ENCODE results near the gene ACBD5. TPM values are rescaled to one million over a fixed set of nuclear protein-coding genes. Genes with fewer than 3 reads are reported as not detected.

Gene ACBD5, protein sequence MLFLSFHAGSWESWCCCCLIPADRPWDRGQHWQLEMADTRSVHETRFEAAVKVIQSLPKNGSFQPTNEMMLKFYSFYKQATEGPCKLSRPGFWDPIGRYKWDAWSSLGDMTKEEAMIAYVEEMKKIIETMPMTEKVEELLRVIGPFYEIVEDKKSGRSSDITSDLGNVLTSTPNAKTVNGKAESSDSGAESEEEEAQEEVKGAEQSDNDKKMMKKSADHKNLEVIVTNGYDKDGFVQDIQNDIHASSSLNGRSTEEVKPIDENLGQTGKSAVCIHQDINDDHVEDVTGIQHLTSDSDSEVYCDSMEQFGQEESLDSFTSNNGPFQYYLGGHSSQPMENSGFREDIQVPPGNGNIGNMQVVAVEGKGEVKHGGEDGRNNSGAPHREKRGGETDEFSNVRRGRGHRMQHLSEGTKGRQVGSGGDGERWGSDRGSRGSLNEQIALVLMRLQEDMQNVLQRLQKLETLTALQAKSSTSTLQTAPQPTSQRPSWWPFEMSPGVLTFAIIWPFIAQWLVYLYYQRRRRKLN
- 12.5 and 14.8 TPM in 2 replicates for polyA plus RNA-seq (2012; rRNA removed)
- polyA plus RNA-seq (2012; cell fraction: cytosol; rRNA removed): 18.3 and 22.1 TPM in 2 replicates
- 6.1 and 8.8 TPM in 2 replicates for polyA plus RNA-seq (2012; cell fraction: nucleus; rRNA removed)

DNA sequence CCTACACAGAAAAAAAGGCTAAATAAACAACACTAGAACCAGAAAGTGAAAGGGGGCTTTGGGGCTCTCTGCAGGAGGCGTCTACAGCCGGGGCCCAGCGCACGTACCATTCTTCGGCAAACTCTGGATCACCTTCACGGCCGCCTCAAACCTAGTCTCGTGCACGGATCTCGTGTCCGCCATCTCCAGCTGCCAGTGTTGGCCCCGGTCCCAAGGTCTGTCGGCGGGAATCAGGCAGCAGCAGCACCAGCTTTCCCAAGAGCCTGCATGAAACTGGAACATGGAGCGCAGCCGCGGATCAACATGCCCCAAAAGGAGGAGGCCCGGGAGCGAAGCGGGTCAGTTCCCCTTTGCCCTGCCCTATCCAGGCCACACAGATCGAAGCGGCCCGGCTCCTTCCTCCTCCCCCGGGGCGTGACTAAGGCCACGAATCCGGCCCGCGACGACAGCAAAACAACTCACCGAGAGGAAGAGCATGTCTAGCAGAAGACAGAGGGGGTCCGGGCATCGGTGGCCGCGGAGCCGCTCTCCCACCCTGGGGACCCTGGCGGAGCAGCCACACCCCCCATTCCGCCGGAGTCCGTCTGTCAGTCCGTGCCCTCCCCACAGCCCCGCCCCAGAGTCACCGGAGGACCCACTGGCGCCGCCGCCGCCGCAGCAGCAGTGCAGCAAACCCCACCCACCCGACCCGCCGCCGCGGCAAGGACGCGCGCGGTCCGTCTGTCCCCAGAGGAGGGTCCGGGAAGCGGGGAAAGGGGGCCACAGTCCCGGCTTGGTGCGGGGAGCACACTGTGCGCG, at the start of gene ACBD5:
Gene ACBD5 (minus strand): TSS at position 586 of the 798 bp plus-strand sequence. CDS start 109 bp downstream, at position 477.
- no peaks in the 10 kb centered on the region for H4K20me1 ChIP-seq (ENCODE audit: insufficient read depth)
- H3K4me1 ChIP-seq (ENCODE audit: control insufficient read depth in 1 of 2, insufficient read depth in 2 of 2, low read depth in 1 of 2, low read length in 1 of 2): peaks cover 4 to 16% of the 10 kb centered on the region in 2 experiments; a peak in 3 of 4 replicates
- H3K79me2 ChIP-seq (ENCODE audit: insufficient read depth): peaks cover 50% of the 10 kb centered on the region
- no peaks in the 10 kb centered on the region; the same call in 1 of the 2 replicates for H3K9me3 ChIP-seq
- WGBS (ENCODE audit: low lambda C conversion rate): 3% methylated on average over 14 of the region's 64 CpGs
- CTCF ChIA-PET: interaction anchor here (0.9 to 2.3 kb wide), 5 partner anchors 10 to 120 kb away, joined by 3 to 8 read pairs (median 4); partner anchors contain the start of gene YME1L1
- POLR2A ChIA-PET: interaction anchor here (0.5 to 1.2 kb wide), 5 partner anchors 68 to 1292 kb away, joined by 3 read pairs; partner anchors contain the start of gene YME1L1
- H3K27me3 ChIP-seq (ENCODE audit: insufficient read depth): no peaks in the 10 kb centered on the region
- H3K4me2 ChIP-seq: peak within 1 kb of the TSS; percentile 75
- H2AFZ ChIP-seq (ENCODE audit: low read depth): peak within 1 kb of the TSS; percentile 91
- peak; percentile 81 for DNase-seq
- peak within 1 kb of the TSS; percentile 83 for H3K9ac ChIP-seq
- H3K9me2 ChIP-seq: no peaks in the 10 kb centered on the region; the same call in 1 of the 2 replicates
- TF ChIP-seq TAF1 (IDR thresholded peaks at IDR 0.05; ENCODE audit: borderline replicate concordance, low read depth, low read length): peak; percentile 79
- TF ChIP-seq TCF12 (IDR thresholded peaks at IDR 0.05): 0 out of 2 replicates have a peak, but pooled peaks have one; percentile 42
- TF ChIP-seq FOXJ3 (CRISPR knock-in tag; IDR thresholded peaks at IDR 0.05): no peak
- peak; percentile 55 for TF ChIP-seq POLR2AphosphoS5 (IDR thresholded peaks at IDR 0.05; ENCODE audit: low read depth, low read length)
- TF ChIP-seq NFIC (IDR thresholded peaks at IDR 0.05; ENCODE audit: borderline replicate concordance): peak; percentile 87
- 0 out of 2 replicates have a peak, but pooled peaks have one; percentile 38 for TF ChIP-seq RCOR1 (IDR thresholded peaks at IDR 0.05; ENCODE audit: low read length)
- TF ChIP-seq FOXM1 (IDR thresholded peaks at IDR 0.05; ENCODE audit: low read depth): no peak
- no peak for TF ChIP-seq GATA2 (CRISPR knock-in tag; IDR thresholded peaks at IDR 0.05)
- TF ChIP-seq, protein P1, sequence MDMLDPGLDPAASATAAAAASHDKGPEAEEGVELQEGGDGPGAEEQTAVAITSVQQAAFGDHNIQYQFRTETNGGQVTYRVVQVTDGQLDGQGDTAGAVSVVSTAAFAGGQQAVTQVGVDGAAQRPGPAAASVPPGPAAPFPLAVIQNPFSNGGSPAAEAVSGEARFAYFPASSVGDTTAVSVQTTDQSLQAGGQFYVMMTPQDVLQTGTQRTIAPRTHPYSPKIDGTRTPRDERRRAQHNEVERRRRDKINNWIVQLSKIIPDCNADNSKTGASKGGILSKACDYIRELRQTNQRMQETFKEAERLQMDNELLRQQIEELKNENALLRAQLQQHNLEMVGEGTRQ (IDR thresholded peaks at IDR 0.05; ENCODE audit: borderline replicate concordance, low read depth, low read length): no peak
- TF ChIP-seq, protein P2, sequence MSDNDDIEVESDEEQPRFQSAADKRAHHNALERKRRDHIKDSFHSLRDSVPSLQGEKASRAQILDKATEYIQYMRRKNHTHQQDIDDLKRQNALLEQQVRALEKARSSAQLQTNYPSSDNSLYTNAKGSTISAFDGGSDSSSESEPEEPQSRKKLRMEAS (IDR thresholded peaks at IDR 0.05; ENCODE audit: low read depth): peak; percentile 59; the same call in 1 of the 2 replicates
- TF ChIP-seq SIN3A (IDR thresholded peaks at IDR 0.05; ENCODE audit: borderline replicate concordance, low read depth, low read length): peak; percentile 88; the same call in 1 of the 2 replicates
- TF ChIP-seq, protein P3, sequence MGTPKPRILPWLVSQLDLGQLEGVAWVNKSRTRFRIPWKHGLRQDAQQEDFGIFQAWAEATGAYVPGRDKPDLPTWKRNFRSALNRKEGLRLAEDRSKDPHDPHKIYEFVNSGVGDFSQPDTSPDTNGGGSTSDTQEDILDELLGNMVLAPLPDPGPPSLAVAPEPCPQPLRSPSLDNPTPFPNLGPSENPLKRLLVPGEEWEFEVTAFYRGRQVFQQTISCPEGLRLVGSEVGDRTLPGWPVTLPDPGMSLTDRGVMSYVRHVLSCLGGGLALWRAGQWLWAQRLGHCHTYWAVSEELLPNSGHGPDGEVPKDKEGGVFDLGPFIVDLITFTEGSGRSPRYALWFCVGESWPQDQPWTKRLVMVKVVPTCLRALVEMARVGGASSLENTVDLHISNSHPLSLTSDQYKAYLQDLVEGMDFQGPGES (IDR thresholded peaks at IDR 0.05; ENCODE audit: low read depth, low read length): no peak
- no peak; the same call in 1 of the 2 replicates for TF ChIP-seq GABPA (IDR thresholded peaks at IDR 0.05; ENCODE audit: low read depth)
- TF ChIP-seq MXI1 (IDR thresholded peaks at IDR 0.05; ENCODE audit: low read depth, low read length): peak; percentile 88; the same call in 1 of the 2 replicates
- TF ChIP-seq YY1 (IDR thresholded peaks at IDR 0.05; ENCODE audit: low read depth): peak; percentile 50; the same call in 1 of the 2 replicates
- TF ChIP-seq, protein P4, sequence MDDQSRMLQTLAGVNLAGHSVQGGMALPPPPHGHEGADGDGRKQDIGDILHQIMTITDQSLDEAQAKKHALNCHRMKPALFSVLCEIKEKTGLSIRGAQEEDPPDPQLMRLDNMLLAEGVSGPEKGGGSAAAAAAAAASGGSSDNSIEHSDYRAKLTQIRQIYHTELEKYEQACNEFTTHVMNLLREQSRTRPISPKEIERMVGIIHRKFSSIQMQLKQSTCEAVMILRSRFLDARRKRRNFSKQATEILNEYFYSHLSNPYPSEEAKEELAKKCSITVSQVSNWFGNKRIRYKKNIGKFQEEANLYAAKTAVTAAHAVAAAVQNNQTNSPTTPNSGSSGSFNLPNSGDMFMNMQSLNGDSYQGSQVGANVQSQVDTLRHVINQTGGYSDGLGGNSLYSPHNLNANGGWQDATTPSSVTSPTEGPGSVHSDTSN (IDR thresholded peaks at IDR 0.05): peak; percentile 27
- peaks cover 42% of the 10 kb centered on the region for H3F3A ChIP-seq (replicated peaks; ENCODE audit: insufficient read depth)
- H3K36me3 ChIP-seq (replicated peaks in 1 of 2; ENCODE audit: control insufficient read depth in 1 of 2, insufficient read depth in 2 of 2, low read length in 1 of 2): peaks cover 0 to 7% of the 10 kb centered on the region in 2 experiments
- H3K4me3 ChIP-seq (ENCODE audit: low read depth in 2 of 2, low read length in 1 of 2): peak within 1 kb of the TSS; percentile 84 to 90
- H3K27ac ChIP-seq (ENCODE audit: low read depth in 2 of 2, low read length in 1 of 2): peak within 1 kb of the TSS; percentile 97 to 100
